Effector CD4-positive, alpha-beta T cell (primary cell): ENCODE data around the gene CCDC171.
"Not testable (repeated sequence)": the region's sequence is repeated elsewhere in the genome, so short reads cannot be mapped to it uniquely, and the experiment has no call there.

Experiments
- DNase-seq: peaks from one replicate; pipeline ENCODE4 v3.0.0-alpha.2; 2020

CCDC171 gene

DNA sequence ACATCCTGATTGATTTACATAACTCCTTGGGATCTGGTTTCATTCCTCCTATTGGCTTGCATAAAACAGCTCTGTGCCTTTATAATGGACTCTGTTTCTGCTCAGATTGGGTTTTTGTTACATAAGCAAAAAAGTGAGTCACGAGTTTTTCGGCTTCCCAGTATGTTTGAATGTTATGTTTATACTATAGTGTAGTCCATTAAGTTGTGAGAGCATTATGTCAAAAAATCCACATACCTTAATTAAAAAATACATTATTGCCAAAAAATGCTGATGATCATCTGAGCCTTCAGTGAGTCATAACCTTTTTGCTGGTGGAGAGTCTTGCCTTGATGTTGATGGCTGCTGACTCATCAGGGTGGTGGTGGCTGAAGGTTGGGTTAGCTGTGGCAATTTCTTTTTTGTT, 144.6 kb downstream of the CCDC171 start:
- no peak for DNase-seq

DNA sequence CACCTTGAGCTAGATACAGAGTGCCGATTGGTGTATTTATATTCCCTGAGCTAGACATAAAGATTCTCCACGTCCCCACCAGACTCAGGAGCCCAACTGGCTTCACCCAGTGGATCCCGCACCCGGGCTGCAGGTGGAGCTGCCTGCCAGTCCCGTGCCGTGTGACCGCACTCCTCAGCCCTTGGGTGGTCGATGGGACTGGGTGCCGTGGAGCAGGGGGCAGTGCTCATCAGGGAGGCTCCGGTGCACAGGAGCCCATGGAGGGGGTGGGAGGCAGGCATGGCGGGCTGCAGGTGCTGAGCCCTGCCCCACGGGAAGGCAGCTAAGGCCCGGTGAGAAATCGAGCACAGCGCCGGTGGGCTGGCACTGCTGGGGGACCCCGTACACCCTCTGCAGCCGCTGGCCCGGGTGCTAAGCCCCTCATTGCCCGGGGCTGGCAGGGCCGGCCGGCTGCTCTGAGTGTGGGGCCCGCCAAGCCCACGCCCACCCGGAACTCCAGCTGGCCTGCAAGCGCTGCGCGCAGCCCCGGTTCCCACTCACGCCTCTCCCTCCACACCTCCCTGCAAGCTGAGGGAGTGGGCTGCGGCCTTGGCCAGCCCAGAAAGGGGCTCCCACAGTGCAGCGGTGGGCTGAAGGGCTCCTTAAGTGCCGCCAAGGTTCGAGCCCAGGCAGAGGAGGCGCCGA, 147.2 kb downstream of the CCDC171 start:
- not testable (repeated sequence) for DNase-seq

DNA sequence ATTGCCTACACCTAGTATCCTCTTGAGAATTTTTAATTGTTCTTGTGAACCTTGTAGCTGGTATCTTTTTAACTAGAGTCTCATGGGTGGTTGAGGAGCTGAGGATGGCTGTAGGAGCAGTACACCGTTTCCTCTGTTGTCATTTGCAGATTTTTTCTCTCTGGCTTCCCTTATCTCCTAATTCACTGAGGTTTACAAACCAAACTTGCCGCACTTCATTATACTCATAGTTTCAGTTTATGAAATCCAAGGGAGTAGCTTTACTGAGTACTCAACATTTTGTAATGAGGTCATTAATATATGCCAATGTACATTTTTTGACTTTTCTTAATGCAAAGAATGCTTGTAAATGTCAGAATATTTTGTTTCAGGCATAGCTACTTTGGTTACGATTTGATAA, 154.2 kb downstream of the CCDC171 start:
- no peak for DNase-seq

DNA sequence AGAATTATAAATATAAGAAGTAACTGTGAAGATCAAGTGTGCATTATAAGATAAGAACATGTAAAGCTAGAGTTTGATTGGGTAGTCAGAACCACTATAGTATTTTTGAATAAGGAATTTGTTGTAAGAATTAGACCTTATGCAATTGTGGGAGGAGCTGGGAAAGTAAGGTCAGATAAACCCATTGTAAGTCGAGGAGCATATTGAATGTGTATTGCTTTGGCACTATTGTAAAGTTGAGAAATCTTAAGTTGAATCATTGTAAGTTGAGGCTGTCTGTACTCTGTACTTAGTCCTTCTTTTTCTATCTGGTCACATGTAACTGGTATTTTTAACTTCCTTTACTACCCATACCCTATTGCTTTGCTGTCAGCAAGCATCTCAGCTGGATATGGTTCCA, 158.7 kb downstream of the CCDC171 start:
- DNase-seq: no peak

DNA sequence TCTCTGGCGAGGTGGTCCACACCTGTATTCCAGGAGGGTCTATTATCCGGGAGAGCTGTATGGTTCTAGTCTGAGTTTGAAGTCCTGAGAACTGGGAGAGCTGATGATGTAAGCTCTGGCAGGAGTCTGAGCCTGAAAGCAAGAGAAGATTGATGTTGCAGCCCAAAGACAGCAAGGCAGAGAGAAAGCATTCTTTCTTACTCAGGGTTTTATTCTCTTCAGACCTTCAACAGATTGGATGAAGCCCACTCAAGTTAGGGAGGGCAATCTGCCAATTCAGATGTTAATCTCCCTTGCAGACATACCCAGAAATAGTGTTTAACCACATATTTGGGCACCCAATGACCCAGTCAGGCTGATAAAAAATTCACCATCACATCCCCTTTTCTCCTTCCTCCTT, 159.1 kb downstream of the CCDC171 start:
- no peak for DNase-seq

DNA sequence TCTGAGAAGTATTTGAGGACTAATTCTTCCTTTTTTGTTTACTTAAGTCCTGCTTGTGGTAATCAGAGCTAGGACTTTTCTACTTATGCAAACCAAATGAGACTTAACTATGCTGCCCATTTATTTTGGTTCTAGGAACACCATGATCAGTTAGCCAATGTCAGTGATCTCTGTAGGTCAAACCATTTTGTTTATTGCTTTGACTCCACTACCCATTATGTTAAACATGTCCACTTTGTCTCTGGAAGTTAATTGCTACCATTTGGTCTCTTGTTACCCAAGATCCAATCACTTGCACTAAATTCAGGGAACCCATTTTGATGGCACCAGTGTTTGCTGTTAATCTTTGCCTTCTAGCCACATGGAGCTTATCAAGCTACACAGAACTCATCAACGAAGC, 161.9 kb downstream of the CCDC171 start:
- DNase-seq: no peak

DNA sequence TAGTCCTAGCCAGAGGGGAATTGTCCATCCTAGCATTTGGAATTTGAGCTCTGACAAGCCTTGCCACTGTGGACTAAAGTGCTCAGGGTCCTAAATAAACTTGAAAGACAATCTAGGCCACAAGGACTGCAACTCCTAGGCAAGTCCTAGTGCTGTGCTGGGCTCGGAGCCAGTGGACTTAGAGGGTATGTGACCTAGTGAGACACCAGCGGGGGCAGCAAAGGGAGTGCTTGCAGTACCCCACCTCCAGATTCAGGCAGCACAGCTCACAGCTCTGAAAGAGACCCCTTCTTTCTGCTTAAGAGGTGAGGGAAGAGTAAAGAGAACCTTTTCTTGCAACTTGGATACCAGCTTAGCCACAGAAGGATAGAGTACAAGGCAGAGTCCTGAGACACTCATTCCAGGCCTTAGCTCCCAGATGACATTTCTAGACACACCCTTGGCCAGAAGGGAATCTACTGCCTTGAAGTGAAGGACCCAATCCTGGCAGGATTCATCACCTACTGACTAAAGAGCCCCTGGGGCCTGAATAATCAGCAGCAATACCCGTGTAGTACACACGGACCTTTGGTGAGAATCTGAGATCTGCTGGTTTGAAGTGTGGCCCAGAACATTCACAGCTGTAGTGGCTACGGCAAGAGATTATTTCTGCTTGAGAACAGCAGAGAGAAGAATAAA, 164.6 kb downstream of the CCDC171 start:
- DNase-seq: no peak

DNA sequence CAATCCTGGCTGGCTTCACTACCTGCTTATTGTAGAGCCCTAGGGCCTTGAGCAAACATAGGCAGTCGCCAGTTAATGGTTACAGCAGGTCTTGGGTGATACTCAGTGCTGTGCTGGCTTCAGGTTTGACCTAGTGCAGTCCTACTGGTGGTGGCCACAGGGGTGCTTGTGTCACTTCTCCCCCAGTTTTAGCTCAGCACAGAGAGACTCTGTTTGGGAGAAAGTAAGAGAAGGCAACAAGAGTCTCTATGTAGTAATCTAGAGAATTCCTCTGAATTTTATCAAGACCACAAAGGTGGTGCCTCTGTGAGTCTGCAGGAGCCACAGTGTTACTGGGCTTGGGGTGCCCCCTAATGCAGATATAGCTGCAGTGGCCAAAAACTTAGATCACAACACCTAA, 165.6 kb downstream of the CCDC171 start:
- no peak for DNase-seq

DNA sequence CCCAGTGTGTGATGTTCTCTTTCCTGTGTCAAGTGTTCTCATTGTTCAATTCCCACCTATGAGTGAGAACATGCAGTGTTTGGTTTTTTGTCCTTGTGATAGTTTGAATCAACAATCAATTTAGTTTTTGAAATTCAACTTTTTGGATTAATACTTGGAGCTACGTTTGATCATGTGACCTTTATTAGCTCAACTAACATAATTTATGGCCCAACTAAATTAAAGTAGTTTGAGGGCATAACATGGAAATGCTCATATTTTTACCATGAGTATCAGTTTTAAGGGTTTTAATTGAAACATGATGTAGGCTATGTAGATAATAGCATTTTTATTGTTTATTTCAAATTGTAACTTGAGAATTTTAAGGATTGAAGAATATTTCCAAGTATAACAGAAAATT, 168.0 kb downstream of the CCDC171 start:
- DNase-seq: no peak

DNA sequence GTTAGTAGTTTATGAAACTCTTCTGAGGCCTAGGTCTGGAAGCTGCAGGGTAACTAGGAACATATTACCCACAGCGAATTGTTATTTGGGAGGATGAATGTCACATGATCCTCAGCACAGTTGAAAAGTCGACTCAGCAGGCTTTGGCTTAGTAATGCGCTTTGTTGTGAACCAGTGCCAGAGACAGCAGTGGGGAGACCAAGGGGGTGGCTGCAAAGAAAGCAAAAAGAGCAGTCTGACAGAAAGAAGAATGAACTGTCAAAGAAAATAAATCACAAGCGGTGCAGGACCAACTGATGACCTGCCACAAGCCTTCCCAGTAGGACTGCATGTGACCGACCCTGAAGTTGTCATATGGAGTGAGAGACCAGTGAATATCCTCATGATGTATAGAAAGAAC, 170.0 kb downstream of the CCDC171 start:
- DNase-seq: no peak

DNA sequence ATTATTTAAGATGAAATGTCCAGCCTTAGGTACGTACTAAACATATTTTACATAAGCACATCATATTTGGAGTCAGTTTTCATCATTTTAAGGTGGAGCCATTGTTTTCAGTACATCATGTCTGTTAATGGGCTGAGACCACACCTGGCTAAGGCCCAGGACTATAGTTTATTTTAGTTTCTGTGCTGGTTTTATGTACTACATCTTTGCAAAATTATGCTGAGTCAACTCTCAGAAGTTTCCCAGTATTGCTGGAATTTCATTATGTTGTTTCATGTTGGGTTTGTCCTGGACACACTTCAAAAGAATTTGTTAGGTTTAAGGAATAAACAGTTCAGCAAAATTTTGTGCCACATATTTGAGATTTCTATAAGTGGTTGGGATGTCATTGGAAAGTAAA, 171.2 kb downstream of the CCDC171 start:
- no peak for DNase-seq

DNA sequence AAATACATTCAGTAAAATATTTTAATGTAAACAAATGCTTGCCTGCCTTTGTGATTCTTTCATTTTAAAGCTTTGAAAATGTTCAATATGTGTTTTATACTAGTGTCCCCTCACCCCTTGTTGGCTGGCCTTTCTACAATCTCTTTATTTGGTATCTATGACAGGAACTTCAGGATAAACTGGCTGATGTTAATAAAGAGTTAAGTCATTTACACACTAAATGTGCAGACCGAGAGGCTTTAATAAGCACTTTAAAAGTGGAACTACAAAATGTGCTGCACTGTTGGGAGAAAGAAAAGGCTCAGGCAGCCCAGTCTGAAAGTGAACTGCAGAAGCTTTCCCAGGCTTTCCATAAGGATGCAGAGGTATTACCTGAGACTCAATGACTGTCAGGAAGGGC, 171.8 kb downstream of the CCDC171 start:
- DNase-seq: no peak

DNA sequence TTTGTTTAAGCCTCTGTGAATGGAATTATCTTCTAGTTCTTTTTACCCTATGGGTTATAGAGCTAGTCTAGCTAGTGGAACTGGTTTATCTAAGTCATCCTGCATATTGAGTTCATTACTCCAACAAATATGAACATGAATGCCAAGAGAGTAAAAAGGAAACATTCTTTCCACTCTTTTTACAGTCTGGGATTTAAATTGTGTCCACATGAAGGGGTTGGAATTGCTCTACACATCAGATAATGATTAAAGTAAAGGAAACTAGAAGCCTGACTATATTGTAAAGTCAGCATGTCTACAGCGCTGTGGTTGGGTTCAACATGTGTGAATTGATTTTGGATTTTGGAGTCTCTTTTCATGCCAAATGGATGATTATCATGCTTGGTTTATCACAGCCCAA, 173.1 kb downstream of the CCDC171 start:
- no peak for DNase-seq

DNA sequence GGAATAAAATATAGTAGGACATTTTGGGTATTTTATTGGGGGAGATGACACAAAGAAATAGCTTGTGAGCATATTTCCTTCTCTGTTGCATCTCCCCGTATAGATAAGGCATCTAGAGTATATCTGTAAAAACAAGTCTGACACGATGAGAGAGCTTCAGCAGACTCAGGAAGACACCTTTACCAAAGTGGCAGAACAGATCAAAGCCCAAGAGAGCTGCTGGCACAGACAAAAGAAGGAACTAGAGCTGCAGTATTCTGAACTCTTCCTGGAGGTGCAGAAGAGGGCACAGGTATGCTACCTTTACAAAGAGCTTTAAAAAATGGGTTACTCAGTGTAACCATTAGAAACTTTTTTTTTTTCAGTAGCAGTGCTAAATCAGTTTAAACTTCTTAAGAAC, 176.7 kb downstream of the CCDC171 start:
- no peak for DNase-seq

DNA sequence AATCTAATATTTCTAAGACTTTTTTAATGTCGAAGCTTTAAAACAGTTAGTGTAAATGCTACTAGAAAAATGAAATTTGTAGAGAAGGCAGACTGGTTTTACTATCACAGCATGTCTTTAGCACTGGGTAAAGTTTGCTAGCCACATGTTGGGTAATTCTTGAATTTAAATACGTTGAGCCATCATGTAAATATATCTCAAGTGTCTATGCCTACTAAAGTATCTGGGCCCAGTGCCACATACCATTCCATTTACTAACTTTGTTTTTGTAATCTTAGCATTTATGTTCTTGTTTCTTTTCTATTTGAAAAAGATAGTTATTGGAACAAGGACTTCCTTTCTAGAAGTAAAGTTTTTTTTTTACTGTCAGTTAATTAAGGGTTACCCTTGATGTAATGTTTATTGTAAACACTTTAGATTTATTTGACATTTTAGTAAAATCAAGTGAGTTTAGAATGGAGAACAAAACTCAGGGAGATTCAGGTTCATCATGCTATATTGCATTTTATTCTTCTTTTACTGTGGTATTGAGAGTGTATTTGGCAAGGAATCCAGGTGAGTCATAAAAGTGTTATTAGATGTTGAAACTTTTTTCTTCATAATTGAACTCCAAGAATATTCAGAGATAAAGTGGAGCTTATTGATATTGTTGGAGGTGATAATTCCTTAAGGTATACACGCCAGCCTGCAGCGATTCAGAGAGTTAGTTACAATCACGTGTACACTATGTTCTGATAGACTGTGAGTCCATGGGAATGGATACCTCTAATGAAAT, 182.4 kb downstream of the CCDC171 start:
- DNase-seq: no peak

DNA sequence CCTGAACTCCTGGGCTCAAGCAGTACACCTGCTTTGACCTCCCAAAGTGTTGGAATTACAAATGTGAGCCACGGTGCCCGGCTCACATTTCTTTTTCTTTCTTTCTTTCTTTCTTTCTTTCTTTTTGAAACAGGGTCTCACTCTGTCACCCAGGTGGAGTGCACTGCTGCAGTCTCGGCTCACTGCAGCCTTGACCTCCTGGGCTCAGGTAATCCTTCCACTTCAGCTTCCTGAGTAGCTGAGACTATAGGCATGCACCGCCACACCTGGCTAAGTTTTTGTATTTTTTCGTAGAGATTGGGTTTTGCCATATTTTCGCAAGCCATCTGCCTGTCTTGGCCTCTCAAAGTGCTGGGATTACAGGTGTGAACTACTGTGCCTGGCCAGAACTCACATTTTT, 183.7 kb downstream of the CCDC171 start:
- no peak for DNase-seq

DNA sequence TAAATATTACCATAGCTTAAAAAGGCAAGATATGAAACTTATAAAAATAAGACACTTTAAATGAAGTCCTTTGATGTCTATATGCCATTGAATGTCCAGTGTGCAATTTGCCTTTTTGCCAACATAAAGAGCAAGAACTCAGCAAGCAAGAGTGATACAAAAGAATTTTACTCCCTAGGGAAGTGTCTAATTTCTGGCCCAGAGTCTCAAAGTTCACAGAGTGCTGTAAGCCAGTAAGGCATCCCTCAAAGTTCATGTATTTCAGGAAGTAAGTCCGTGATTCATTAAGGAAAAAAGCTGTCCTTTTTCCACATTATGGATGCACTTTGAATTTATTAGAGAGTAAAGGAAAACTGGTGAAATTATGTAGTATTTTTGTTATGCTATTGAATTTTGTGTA, 185.2 kb downstream of the CCDC171 start:
- DNase-seq: no peak

DNA sequence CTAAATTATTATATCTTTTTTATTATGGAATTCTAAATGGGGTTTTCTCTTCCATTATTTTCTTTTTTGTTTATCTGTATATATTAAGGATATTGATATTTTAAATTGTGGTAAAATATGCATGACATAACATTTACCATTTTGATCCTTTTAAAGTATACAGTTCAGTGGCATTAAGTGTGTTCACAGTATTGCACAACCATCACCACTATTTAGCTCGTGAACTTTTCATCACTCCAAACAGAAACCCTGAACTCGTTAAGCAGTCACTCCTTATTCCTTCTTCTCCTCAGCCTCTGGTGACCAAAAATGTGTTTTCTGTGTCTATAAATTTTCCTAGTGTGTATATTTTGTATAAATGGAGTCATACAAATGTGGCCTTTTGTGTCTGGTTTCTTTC, 188.2 kb downstream of the CCDC171 start:
- DNase-seq: no peak

DNA sequence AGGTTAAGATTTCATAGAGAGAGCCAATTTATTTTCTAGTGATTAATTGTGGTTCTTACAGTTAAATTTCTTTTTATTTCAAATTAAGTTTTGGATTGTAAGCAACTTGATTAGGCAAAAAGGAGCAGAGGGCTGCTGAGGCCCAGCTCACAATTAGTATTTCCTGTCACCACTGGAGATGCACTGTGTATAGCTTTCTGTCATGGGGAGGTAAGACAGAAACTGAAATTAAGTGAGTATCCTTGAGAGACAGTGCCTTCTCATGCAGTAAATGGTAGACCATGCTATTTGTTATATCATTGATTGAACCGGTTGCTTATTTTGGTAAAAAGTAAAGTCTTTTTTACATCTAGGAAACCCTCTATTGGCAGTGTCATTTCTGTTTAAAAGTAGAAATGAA, 190.7 kb downstream of the CCDC171 start:
- no peak for DNase-seq

DNA sequence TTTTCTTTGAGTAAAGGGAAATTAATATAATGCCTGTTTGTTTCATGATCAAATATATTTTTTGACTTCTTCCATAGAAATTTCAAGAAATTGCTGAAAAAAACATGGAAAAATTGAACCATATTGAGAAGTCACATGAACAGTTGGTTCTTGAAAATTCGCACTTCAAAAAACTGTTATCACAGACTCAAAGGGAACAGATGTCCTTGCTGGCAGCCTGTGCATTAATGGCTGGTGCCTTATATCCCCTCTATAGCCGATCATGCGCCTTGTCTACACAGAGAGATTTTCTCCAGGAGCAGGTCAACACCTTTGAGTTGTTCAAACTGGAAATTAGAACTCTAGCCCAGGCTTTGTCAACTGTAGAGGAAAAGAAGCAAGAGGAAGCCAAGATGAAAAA, 191.4 kb downstream of the CCDC171 start:
- no peak for DNase-seq

DNA sequence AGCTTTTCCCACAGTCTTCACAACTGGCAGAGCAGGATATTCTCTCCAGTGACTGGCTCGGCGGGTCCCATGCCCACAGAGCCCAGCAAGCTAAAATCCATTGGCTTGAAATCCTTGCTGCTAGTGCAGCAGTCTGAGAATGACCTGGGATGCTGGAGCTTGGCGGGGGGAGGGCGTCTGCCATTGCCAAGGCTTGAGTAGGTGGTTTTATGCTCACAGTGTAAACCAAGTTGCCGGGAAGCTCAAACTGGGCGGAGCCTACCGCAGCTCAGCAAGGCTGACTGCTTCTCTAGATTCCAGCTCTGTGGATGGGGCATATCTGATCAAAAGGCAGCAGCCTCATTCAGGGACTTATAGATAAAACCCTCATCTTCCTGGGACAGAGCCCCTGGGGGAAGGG, 194.1 kb downstream of the CCDC171 start:
- no peak for DNase-seq

DNA sequence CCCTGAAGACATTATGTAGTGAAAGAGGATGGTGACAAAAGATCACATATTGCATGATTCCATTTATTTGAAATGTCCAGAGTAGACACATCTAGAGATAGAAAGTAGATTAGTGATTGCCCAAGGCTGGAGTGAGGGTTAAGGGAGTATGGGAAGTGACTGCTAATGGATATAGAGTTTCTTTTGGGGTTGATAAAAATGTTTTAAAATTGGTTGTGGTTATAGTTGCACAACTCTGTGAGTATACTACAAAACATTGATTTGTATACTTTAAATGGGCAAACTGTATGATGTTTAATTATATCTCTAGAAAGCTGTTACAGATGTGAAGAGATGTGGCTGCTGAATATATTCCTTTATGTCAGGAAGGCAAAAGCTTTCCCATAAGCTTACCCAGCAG, 202.8 kb downstream of the CCDC171 start:
- no peak for DNase-seq

DNA sequence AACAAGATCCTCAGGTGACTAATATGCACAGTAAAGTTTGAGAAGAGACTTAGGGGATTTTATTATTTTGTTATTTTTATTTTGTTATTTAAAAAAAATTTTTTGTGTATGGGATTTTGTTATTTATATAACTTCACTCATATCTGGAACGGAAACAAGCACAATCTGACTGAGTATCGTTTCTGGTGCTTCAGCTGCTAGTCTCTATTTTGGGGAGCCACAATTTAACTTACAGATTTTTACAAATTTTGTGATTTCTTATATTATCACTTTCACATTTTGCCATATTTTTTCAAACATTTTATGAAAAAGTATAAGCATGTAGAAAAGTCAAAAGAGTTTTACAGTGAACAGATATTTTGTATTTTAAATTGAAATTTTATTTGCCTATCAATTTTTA, 208.7 kb downstream of the CCDC171 start:
- DNase-seq: no peak

DNA sequence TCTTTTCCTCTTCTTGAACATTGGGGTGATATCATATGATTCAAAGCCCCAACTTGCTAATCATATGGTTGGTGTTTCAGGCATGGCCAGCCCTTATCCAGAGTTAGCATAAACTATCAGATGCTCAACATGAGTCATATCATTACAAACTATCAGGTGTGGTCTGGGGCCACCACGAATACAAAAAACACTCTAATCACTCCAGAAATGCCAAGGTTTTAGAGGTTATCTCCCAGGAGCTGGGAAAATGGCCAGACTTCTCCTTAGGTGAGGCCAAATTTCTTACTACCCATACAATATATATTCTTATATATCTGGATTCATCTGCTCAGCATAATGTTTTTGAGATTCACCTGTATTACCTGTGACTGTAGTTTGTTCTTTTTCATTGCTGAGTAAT, 210.5 kb downstream of the CCDC171 start:
- DNase-seq: no peak
